ENCODE measurements around the gene UNC13A.

The UNC13A gene

GRCh38 chr19:17627161-17627560 lies 61.0 kb downstream of the UNC13A start:
- no peaks in the 10 kb centered on the region for H3K4me1 ChIP-seq (ENCODE audit: insufficient read depth, low read length, poor library complexity, severe bottlenecking)
- no peaks in the 10 kb centered on the region for H3K9me3 ChIP-seq (ENCODE audit: insufficient read depth, low read depth, low read length)
- H3K79me2 ChIP-seq (ENCODE audit: insufficient read depth, low read length) = no peaks in the 10 kb centered on the region
- H3F3A ChIP-seq (ENCODE audit: low read depth) = no peaks in the 10 kb centered on the region
- H3K27me3 ChIP-seq (ENCODE audit: insufficient read depth, low read length, poor library complexity, severe bottlenecking) = no peaks in the 10 kb centered on the region
- H3K4me2 ChIP-seq (ENCODE audit: low read depth, low read length, poor library complexity, severe bottlenecking) = no peak overlapping the region
- no peak overlapping the region for H3K4me3 ChIP-seq (ENCODE audit: low read length, poor library complexity, severe bottlenecking)
- TF ChIP-seq EZH2phosphoT487 (IDR thresholded peaks at IDR 0.05; ENCODE audit: borderline replicate concordance) (no peak), CTCF (conservative IDR thresholded peaks at IDR 0.05; ENCODE audit: low read length) (no peak)
- H3K36me3 ChIP-seq (ENCODE audit: insufficient read depth, low read length) = no peaks in the 10 kb centered on the region
- no peak overlapping the region for H2AFZ ChIP-seq (ENCODE audit: low read length)
- H4K20me1 ChIP-seq (ENCODE audit: insufficient read depth, low read length, poor library complexity, severe bottlenecking) = no peaks in the 10 kb centered on the region
- H3K9me2 ChIP-seq (replicated peaks; ENCODE audit: low read depth, low read length) = no peaks in the 10 kb centered on the region
- no peak overlapping the region for H3K9ac ChIP-seq (ENCODE audit: low read depth, low read length, poor library complexity, severe bottlenecking)

- H3K9ac ChIP-seq (ENCODE audit: low read depth, low read length, poor library complexity, severe bottlenecking) = no peak overlapping the region
- no peaks in the 10 kb centered on the region for H3K79me2 ChIP-seq (ENCODE audit: insufficient read depth, low read length)
These were observed 61.6 kb downstream of the UNC13A start for GRCh38 chr19:17626456-17627015.

GRCh38 chr19:17625980-17626379 lies 62.2 kb downstream of the UNC13A start:
- TF ChIP-seq EZH2phosphoT487 (IDR thresholded peaks at IDR 0.05; ENCODE audit: borderline replicate concordance) (no peak), CTCF (conservative IDR thresholded peaks at IDR 0.05; ENCODE audit: low read length) (no peak)
- Histone ChIP-seq H3K4me2 (ENCODE audit: low read depth, low read length, poor library complexity, severe bottlenecking) (no peak overlapping the region), H3K9ac (ENCODE audit: low read depth, low read length, poor library complexity, severe bottlenecking) (no peak overlapping the region), H3K36me3 (ENCODE audit: insufficient read depth, low read length) (no peaks in the 10 kb centered on the region), H2AFZ (ENCODE audit: low read length) (no peak overlapping the region), H3K9me2 (replicated peaks; ENCODE audit: low read depth, low read length) (no peaks in the 10 kb centered on the region), H3K4me1 (ENCODE audit: insufficient read depth, low read length, poor library complexity, severe bottlenecking) (peaks cover 3% of the 10 kb centered on the region), H3K9me3 (ENCODE audit: insufficient read depth, low read depth, low read length) (no peaks in the 10 kb centered on the region), H3F3A (ENCODE audit: low read depth) (no peaks in the 10 kb centered on the region), H3K4me3 (ENCODE audit: low read length, poor library complexity, severe bottlenecking) (no peak overlapping the region), H3K27me3 (ENCODE audit: insufficient read depth, low read length, poor library complexity, severe bottlenecking) (no peaks in the 10 kb centered on the region), H4K20me1 (ENCODE audit: insufficient read depth, low read length, poor library complexity, severe bottlenecking) (no peaks in the 10 kb centered on the region), H3K79me2 (ENCODE audit: insufficient read depth, low read length) (no peaks in the 10 kb centered on the region)

More at GRCh38 chr19:17626456-17627015, 61.6 kb downstream of the UNC13A start:
- no peaks in the 10 kb centered on the region for H3K27me3 ChIP-seq (ENCODE audit: insufficient read depth, low read length, poor library complexity, severe bottlenecking)
- no peaks in the 10 kb centered on the region for H4K20me1 ChIP-seq (ENCODE audit: insufficient read depth, low read length, poor library complexity, severe bottlenecking)
- no peak overlapping the region for H3K4me3 ChIP-seq (ENCODE audit: low read length, poor library complexity, severe bottlenecking)
- H3K4me2 ChIP-seq (ENCODE audit: low read depth, low read length, poor library complexity, severe bottlenecking) = no peak overlapping the region
- no peaks in the 10 kb centered on the region for H3K36me3 ChIP-seq (ENCODE audit: insufficient read depth, low read length)
- no peaks in the 10 kb centered on the region for H3K9me2 ChIP-seq (replicated peaks; ENCODE audit: low read depth, low read length)
- H2AFZ ChIP-seq (ENCODE audit: low read length) = no peak overlapping the region
- no peaks in the 10 kb centered on the region for H3F3A ChIP-seq (ENCODE audit: low read depth)
- H3K4me1 ChIP-seq (ENCODE audit: insufficient read depth, low read length, poor library complexity, severe bottlenecking) = no peaks in the 10 kb centered on the region
- TF ChIP-seq EZH2phosphoT487 (IDR thresholded peaks at IDR 0.05; ENCODE audit: borderline replicate concordance) (no peak), CTCF (conservative IDR thresholded peaks at IDR 0.05; ENCODE audit: low read length) (no peak)
- no peaks in the 10 kb centered on the region for H3K9me3 ChIP-seq (ENCODE audit: insufficient read depth, low read depth, low read length)
